ENCODE data around the gene LUC7L3.
"Not testable (repeated sequence)": the region's sequence is repeated elsewhere in the genome, so short reads cannot be mapped to it uniquely, and the experiment has no call there.

Gene LUC7L3

DNA sequence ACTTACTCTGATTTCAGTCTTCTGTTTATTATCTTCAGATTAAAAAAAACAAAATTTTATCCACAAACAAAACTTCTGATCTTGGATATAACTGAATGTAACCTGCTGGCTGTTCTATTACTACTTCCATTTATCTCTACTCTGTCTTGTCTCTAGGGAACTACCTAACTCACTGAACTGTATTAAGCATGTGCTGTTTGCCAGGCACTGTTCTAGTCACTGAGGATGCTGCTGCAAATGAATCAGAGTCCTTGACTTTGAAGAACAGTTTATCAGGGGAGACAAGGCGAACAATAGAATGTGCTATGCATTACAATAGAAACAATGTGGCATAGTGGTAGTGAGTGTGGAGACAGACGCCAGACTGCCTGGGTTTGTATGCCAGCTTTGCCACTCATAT, 9.4 kb upstream of the LUC7L3 start:
- no peak for DNase-seq (ENCODE audit: low spot score)

DNA sequence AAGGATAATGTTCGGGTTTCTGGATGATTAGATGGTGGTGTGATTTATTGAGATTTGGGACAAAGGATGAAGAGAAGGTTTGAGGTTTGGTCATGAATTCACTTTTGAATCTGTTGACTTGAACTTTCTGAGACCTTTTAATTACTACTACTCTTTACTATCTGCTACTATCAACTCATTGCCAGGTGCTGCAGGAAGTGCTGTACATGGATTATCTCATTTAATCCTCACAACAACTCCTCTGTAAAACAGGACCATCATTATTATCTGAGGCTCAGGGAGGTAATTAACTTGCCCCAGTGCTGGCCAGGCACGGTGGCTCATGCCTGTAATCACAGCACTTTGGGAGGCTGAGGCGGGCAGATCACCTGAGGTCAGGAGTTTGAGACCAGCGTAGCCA, 8.8 kb upstream of the LUC7L3 start:
- DNase-seq (ENCODE audit: low spot score): no peak

DNA sequence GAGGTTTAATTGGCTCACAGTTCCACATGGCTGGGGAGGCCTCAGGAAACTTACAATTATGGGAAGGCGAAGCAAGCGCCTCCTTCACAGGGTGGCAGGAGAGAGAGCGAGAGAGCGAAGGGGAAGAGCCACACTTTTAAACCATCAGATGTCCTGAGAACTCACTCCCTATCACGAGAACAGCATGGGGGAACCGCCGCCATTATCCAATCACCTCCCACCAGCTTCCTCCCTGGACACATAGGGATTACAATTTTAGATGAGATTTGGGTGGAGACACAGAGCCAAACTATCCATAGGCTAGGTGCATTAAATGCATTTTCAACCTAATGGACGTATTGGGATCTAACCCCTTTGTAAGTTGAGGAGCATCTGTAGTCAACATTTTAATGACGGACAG, 6.8 kb upstream of the LUC7L3 start:
- DNase-seq (ENCODE audit: low spot score): no peak

- no peak for DNase-seq (ENCODE audit: low spot score)
These were observed 3.9 kb upstream of the LUC7L3 start for GRCh38 chr17:50715471-50715870.

DNA sequence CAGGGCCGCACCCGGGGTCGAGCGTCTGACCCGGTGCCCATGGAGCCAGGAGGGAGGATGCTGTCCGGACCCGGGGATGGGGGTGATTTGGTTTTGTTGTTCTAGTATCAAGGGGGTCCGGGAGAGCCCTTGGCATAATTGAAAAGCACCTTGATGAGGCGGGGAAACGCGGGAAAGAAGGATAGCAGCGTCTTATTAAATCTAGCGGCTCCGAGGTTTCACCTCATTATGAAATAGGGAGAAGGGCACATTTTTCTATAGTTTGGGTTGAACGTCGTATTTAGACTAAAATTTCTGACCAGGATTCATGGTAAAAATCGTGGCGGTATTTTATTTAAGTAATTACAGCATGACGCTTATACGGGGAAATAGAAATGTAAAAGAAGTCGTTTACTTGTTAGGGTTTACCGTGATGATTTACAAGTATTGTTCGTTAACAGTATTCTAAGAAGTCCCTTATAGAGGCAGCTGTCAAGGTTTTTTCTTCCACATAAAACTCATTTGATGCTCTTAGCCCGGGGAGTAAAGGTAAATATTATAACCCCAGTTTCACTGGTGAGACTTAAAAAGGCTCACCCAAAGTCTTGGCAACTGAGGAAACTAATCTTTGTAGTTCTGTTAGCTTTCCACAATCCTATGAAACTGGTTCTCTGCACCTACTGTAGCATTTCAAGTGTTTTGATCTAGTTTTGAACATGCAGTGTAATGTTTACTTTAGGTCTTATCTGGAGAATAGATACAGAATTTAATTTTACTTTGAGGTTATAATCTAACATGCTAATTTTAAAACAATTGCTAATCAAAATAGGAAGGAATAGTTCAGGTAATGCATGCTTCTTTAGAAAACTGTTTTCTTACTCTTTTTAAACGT, 756 bp downstream of the LUC7L3 start:
- no peak for DNase-seq (ENCODE audit: low spot score)

GRCh38 chr17:50721194-50722010, 2.0 kb downstream of the LUC7L3 start:
- peak; percentile 19 for DNase-seq (ENCODE audit: low spot score)

GRCh38 chr17:50722746-50723145, 3.3 kb downstream of the LUC7L3 start:
- no peak for DNase-seq (ENCODE audit: low spot score)

DNA sequence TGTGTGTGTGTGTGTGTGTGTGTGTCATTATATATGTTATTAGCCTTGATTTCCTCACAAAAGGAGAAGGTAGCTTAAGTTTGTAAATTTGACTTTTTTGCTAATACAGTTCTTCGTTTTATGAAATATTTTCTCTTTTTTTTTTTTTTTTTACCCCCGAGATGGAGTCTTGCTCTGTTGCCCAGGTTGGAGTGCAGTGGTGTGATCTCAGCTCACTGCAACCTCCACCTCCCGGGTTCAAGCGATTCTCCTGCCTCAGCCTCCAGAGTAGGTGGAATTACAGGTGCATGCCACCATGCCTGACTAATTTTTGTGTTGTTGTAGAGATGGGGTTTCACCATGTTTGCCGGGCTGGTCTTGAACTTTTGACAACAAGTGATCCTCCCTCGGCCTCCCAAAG, 5.2 kb downstream of the LUC7L3 start:
- not testable (repeated sequence) for DNase-seq (ENCODE audit: low spot score)

- DNase-seq (ENCODE audit: low spot score): no peak
These were observed 6.6 kb downstream of the LUC7L3 start for GRCh38 chr17:50725769-50726655.

DNA sequence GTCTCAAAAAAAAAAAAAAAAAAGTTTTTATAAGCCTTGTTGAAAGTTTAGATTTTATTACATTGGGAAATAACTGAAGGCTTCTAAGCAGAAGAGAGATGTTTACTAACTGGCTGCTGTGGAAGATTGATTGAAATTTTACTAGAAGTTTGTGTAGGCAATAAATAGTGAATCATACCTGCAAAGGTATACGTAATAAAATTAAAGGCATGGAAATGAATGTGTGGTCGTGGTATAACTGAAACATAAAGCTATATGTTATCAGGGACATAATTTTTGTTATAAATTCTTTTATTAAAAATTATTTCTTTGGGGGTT, 8.7 kb downstream of the LUC7L3 start:
- no peak for DNase-seq (ENCODE audit: low spot score)

DNA sequence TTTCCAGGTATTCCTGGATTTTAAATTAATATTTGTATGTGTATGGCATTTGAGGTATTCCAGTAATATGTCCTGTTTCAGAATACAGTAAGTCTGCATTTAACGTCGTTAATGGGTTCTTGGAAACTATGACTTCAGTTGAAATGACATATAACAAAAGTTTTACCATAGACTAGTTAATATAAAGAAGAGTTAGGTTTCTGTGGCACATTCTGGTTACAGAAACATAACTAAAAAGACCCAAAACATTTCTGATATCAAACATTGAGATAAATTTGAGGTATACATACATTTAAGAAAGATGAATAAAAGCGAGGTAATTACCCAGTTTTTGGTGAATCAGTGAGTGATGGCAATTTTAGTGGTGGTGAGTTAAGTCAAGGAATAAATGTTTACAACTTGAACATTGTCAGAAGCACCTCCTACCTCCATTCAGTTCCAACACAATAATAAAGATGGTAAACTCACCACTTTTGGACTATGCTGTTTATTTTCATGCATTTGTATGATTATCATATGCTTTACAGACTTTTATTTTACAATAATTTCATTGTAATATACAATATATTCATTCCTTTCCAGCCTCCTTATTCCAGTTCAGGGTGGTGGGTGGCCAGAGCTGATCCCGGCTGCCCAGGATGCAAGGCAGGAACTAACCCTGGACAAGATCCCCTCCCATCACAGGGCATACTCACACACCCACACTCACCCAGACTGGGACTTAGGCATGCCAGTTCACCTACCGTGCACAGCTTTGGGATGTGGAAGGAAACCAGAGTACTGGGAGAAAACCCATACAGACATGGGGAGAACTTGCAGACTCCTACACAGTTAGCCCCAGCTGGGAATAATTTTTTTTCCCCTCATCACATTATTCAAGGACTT, 9.7 kb downstream of the LUC7L3 start:
- no peak for DNase-seq (ENCODE audit: low spot score)

DNA sequence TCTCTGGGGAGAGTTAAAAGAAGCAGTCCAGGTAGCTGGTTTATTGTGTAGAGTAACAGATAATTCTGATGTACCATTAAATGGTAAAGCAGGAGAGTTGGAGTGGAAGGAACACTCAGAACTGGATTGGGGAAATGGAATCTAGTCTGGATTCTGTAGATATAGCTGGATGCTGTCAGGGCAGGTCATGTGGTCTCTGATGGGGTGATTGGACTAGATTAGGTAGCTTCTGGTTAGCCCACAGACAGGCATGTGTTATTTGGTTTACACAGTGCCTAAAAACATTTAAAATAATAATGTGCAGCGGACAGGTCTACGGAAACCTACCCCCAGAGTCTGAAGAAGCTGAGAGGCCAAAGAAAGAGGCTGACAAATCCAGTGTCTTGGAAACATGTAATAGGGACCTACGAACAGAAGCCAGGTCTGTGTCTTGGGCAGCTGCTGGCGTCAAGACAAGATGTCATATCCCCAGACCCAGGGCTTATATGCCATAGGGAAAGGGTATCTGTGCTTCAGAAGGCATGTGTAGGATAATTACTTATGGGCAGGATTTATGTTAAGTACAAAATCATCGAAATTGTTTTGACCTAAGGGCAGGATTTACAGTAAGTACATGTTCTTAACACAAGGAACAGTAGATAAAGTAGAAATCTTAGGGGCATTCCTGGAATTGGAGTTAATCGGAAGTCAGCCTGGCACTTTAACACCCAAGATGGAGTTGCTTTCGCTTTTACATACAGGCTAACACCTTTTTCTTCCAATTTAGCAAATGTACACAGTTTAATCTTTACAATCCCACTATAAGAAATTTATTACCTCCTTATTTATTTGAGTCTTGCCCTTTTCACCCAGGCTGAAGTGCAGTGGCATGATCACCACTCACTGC, 12.4 kb downstream of the LUC7L3 start:
- no peak for DNase-seq (ENCODE audit: low spot score)

- no peak for DNase-seq (ENCODE audit: low spot score)
These were observed 15.9 kb downstream of the LUC7L3 start for GRCh38 chr17:50735287-50735686.

DNA sequence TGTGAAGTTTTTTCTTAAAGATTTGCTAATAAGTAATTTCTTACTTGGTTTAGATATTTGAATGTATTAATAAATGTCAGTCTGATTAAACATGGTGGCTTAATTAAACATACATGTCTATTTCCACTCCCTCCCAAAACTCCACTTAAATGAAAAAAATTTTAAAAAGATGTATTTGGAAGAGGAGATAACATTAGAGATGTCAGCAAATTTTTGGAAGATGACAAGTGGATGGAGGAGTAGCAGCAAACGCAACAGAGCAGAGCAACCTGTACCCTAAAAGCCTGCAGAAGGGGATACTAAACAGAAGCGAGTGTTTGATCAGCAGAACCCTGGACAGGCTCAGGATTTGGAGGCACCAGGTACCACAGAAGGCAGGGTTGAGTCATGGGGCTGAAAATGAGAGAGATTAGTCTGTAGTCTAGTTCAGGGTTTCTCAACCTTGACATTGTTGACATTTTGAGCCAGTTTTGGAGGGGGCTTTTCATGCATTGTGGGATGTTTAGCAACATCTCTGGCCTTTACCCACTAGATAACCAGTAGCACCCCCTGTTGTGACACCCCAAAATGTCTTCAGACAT, 17.8 kb downstream of the LUC7L3 start:
- DNase-seq (ENCODE audit: low spot score): no peak

DNA sequence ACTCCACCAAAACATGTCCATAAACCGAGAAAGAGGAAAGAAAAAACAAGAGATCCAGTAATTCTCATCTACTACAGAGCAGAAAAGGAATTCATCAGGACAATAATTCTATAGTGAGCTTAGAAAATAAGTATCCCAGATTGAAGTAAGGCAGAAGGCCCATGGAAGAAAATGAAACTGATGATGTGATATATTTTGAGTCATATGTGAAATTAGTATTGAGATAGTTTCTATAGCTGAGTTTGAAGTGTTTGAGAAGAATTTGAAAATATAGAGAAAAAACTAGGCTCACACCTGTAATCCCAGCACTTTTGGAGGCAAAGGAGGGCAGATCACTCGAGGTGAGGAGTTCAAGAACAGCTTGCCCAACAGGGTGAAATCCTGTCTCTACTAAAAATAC, 19.7 kb downstream of the LUC7L3 start:
- DNase-seq (ENCODE audit: low spot score): no peak

DNA sequence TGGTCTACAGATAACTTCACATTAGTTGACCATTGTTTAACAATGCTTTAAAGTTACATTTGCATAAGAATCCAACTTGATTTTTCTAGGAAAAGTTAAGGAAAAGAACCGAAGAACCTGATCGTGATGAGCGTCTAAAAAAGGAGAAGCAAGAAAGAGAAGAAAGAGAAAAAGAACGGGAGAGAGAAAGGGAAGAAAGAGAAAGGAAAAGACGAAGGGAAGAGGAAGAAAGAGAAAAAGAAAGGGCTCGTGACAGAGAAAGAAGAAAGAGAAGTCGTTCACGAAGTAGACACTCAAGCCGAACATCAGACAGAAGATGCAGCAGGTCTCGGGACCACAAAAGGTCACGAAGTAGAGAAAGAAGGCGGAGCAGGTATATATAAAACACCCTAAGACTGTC, 26.2 kb downstream of the LUC7L3 start:
- no peak for DNase-seq (ENCODE audit: low spot score)

GRCh38 chr17:50749245-50749644, 29.8 kb downstream of the LUC7L3 start:
- no peak for DNase-seq (ENCODE audit: low spot score)

- no peak for DNase-seq (ENCODE audit: low spot score)
These were observed 35.1 kb downstream of the LUC7L3 start for GRCh38 chr17:50754521-50754920.

DNA sequence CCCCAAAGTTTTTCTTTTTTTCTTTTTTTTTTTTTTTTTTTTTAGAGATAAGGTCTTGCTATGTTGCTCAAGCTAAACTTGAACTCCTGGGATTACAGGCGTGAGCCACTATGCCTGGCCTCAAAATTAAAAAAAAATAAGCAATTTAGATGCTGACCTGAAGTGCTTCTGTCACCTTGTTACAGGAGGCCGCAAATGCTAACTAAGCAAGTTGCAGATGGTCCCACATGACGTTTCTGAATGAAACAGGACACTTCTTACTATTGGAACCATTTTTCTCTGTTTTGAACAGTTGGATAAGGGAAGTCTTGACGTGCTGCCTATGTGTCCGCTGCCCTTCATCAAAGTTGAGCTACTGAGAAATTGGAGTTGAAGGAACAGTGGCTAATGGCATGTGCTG, 39.1 kb downstream of the LUC7L3 start:
- no peak for DNase-seq (ENCODE audit: low spot score)

DNA sequence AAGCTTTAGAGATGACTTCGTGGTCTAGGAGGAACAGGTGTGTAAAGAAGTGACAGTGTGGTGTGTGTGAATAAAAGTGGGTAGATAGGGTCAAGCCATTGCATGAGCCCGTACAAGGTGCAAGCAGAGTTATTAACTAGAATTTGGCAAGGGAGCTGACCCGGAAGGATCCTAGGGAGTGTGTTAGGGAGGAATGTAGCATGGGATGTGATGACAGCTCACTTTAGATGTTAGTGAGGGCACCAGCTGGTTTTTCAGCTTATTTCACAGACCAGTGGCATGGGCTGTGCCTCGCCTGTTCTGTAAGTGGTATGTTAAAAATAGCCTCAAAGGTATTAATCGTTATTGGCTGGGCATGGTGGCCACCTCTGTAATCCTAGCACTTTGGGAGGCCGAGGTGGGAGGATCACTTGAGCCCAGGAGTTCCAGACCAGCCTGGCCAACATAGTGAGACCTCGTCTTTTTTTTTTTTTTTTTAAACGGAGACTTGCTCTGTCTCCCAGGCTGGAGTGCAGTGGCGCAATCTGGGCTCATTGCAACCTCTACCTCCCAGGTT, 39.7 kb downstream of the LUC7L3 start:
- DNase-seq (ENCODE audit: low spot score): no peak
